Measurements from ENCODE around the gene P2RX7.

The P2RX7 gene

DNA sequence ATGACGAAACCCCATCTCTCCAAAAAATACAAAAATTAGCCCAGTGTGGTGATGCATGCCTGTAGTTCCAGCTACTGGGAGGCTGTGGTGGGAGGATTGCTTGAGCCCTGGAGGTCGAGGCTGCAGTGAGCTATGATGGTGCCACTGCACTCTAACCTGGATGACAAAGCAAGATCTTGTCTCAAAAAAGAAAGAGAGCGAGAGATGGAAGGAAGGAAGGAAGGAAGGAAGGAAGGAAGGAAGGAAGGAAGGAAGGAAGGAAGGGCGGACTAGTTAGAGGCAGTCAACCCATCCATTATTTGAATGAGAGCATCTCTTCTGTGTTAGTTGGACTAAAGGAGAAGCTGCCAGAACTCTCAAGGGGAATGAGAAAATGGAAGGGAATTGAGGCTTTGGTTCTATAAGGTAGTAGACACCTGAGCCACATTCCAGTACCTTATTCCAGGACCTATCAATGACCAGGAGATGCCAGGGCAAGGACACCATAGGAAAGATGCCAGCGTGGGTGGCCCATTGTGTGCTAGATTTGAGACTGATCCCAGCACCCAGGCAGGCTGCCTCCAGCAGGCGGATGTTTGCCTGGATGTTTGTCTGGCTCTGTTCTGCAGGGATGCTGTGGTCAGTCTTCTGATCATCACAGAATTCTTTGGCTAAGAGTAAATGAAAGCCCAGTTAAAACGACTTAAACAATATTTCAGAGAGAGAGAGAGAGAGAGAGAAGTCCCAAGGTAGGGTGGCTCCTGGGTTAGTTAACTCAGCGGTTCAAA is 11.5 kb upstream of the P2RX7 start:
- Mint-ChIP-seq H3K27ac (no peak overlapping the region), H3K27me3 (no peaks in the 10 kb centered on the region), H3K36me3 (no peaks in the 10 kb centered on the region), H3K4me1 (peaks cover 25% of the 10 kb centered on the region), H3K9me3 (no peaks in the 10 kb centered on the region), H3K4me3 (no peak overlapping the region)
- ATAC-seq: no peak

GRCh38 chr12:121121805-121122204 is 10.9 kb upstream of the P2RX7 start:
- ATAC-seq: no peak
- no peak overlapping the region for H3K27ac Mint-ChIP-seq
- no peaks in the 10 kb centered on the region for H3K9me3 Mint-ChIP-seq
- peaks cover 25% of the 10 kb centered on the region for H3K4me1 Mint-ChIP-seq
- no peaks in the 10 kb centered on the region for H3K36me3 Mint-ChIP-seq
- no peaks in the 10 kb centered on the region for H3K27me3 Mint-ChIP-seq
- H3K4me3 Mint-ChIP-seq: no peak overlapping the region

GRCh38 chr12:121123488-121123887 is 9.2 kb upstream of the P2RX7 start:
- peaks cover 42% of the 10 kb centered on the region for H3K4me1 Mint-ChIP-seq
- no peak overlapping the region for H3K4me3 Mint-ChIP-seq
- peak overlapping the region; percentile 4 for H3K27ac Mint-ChIP-seq
- no peaks in the 10 kb centered on the region for H3K9me3 Mint-ChIP-seq
- H3K27me3 Mint-ChIP-seq: no peaks in the 10 kb centered on the region
- H3K36me3 Mint-ChIP-seq: no peaks in the 10 kb centered on the region
- no peak for ATAC-seq

DNA sequence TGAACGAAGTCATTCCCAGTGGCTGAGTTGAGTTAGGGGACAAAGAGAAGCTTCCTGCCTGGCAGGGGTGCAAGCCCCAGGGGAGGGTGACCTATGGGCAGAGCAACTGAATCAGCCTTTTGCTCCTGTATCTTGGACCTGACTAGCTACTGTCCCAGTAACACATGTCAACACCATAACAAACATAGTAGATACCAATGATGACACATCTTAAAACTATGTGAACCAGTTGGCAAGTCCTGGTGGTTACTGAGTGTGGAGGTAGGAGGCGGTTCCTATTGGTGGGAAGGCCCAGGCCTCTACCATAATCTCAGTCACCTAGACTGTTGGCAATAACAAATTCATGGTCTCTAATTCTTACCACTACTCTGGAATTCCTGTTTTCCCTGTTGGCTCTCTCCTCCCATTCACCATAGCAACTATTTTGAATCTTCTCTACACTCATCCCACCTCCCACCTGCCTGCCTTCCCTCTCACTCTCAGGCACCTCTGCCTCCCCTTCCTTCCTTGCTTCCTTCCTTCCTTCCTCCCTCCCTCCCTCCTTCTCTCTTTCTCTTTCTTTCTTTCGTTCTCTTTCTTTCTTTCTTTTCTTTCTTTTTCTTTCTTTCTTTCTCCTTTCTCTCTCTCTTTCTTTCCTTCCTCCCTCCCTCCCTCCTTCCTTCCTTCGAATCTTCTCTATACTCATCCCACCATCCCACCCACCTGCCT is 8.1 kb upstream of the P2RX7 start:
- Mint-ChIP-seq H3K4me3 (no peak overlapping the region), H3K27ac (peak overlapping the region; percentile 66), H3K36me3 (no peaks in the 10 kb centered on the region), H3K27me3 (no peaks in the 10 kb centered on the region), H3K9me3 (peaks cover 4% of the 10 kb centered on the region), H3K4me1 (peaks cover 52% of the 10 kb centered on the region)
- peak; percentile 27 for ATAC-seq

DNA sequence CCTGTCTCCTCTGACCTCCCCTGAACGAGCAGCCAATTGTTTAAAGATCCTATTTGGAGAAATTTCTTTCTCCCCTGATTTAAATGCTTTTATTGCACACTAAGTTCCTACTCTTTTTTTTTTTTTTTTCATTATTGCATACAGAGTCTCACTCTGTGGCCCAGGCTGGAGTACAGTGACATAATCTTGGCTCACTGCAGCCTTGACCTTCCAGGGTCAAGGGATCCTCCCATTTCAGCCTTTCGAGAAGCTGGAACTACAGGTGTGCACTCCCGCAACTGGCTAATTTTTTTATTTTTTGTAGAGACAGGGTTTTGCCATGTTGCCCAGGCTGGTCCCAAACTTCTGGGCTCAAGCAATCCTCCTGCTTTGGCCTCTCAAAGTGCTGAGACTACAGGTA is 5.2 kb upstream of the P2RX7 start:
- no peak for ATAC-seq
- Mint-ChIP-seq H3K9me3 (peaks cover 5% of the 10 kb centered on the region), H3K4me1 (peaks cover 62% of the 10 kb centered on the region), H3K36me3 (no peaks in the 10 kb centered on the region), H3K4me3 (no peak overlapping the region), H3K27me3 (no peaks in the 10 kb centered on the region), H3K27ac (peak overlapping the region; percentile 89)

DNA sequence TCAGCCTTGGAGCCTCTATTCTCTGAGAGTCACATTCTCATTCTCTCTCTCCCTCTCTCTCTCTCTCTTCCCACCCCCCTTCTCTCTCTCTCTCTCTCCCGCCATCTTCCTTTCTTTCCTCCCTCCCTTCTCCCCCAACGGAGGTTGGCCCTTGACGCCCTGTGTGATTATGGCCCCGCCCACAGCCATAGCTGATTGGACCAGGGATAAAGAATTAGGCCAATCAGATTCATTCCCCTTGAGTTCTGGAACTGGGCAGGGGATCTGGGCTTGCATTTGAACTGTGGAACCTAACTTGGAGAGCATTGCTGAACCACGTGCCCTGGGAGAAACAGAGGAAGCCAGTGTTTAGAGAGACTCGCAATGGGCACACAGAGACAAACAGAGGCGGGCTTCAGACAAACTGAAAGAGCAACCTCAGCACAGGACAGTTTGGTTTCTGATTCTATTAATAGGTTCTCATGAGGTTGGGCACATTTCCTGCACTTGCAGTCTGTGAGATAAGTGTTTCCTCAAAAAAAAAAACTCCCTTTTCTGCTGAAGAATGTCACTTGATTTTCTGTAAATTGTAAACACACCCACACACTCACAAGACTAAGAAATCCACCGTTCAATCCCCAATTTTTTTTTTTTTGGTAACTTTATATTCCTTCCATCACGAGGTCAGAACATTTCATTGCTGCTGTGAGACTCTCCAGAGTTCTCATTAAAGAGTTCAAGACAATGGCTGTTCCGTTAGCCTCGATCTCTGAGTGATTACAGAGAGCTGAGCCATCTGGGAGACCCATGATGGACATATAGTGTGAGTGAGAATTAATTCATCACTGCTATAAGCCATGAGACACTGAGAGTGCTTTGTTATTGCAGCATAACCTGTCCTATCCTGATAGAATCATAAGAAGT is 3.5 kb upstream of the P2RX7 start:
- peak overlapping the region; percentile 38 for H3K4me3 Mint-ChIP-seq
- H3K4me1 Mint-ChIP-seq: peaks cover 78% of the 10 kb centered on the region
- H3K9me3 Mint-ChIP-seq: peaks cover 5% of the 10 kb centered on the region
- ATAC-seq: peak; percentile 89
- peak overlapping the region; percentile 89 for H3K27ac Mint-ChIP-seq
- no peaks in the 10 kb centered on the region for H3K27me3 Mint-ChIP-seq
- H3K36me3 Mint-ChIP-seq: no peaks in the 10 kb centered on the region

DNA sequence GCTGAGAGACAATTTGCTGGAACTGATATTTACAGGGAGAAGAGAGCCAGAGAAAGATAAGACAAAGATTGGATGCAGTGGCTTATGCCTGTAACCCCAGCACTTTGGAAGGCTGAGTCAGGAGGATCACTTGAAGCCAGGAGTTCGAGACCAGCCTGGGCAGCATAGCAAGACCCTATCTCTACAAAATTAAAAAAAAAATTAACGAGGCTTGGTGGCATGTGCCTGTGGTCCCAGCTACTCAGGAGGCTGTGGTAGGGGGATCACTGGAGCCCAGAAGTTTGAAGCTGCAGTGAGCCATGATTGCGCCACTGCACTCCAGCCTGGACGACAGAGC is 2.9 kb upstream of the P2RX7 start:
- ATAC-seq: no peak
- Mint-ChIP-seq H3K36me3 (no peaks in the 10 kb centered on the region), H3K27ac (peak overlapping the region; percentile 89), H3K27me3 (no peaks in the 10 kb centered on the region), H3K4me3 (peak overlapping the region; percentile 38), H3K4me1 (peaks cover 80% of the 10 kb centered on the region), H3K9me3 (peaks cover 5% of the 10 kb centered on the region)

DNA sequence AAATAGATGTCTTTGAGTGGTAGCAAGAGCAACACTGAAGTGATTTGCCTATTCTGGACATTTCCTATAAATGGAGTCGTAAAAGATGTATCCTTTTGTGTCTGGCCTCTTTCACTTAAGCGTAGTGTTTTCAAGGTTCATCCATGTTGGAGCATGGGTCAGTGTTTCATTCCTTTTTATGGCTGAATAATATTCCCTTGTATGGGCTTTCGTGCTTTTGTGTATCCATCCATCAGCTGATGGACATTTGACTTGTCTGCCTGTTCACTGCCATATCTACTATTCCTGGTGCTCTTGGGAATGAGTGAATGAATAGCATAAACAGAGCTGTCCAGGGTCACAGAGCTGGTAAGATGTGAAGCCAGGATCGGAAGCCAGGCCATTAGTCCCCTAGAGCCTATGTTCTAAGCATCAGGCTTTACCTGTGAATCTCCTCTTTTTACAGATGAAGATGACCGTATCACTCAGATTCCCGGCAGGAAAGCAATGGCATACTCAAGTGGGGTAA is 1.8 kb upstream of the P2RX7 start:
- no peak for ATAC-seq
- H3K4me1 Mint-ChIP-seq: peaks cover 74% of the 10 kb centered on the region
- H3K9me3 Mint-ChIP-seq: peaks cover 5% of the 10 kb centered on the region
- H3K4me3 Mint-ChIP-seq: no peak overlapping the region
- no peaks in the 10 kb centered on the region for H3K36me3 Mint-ChIP-seq
- H3K27ac Mint-ChIP-seq: peak overlapping the region; percentile 89
- no peaks in the 10 kb centered on the region for H3K27me3 Mint-ChIP-seq

- Mint-ChIP-seq H3K9me3 (peaks cover 5% of the 10 kb centered on the region), H3K27me3 (no peaks in the 10 kb centered on the region), H3K4me3 (no peak overlapping the region), H3K36me3 (no peaks in the 10 kb centered on the region), H3K4me1 (peaks cover 73% of the 10 kb centered on the region), H3K27ac (peak overlapping the region; percentile 89)
- ATAC-seq: no peak
Measured at GRCh38 chr12:121131941-121132341, 735 bp upstream of the P2RX7 start.

DNA sequence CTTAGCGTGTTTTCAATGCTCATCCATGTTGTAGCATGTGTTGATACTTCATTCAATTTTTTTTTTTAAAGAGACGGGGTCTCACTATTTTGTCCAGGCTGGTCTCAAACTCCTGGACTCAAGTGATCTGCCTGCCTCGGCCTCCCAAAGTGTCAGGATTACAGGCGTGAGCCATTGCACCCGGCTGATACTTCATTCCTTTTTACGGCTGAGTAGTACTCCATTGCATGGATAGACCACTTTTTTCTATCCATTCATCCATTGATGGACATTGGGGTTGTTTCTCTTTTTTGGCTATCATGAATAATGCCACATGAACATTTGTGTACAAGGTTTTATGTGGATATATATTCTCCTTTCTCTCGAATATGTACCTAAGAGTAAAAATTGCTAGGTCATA is 1.2 kb downstream of the P2RX7 start:
- H3K27ac Mint-ChIP-seq: peak overlapping the region; percentile 89
- peaks cover 54% of the 10 kb centered on the region for H3K4me1 Mint-ChIP-seq
- H3K9me3 Mint-ChIP-seq: peaks cover 4% of the 10 kb centered on the region
- no peak for ATAC-seq
- H3K4me3 Mint-ChIP-seq: peak overlapping the region; percentile 20
- no peaks in the 10 kb centered on the region for H3K36me3 Mint-ChIP-seq
- H3K27me3 Mint-ChIP-seq: no peaks in the 10 kb centered on the region

DNA sequence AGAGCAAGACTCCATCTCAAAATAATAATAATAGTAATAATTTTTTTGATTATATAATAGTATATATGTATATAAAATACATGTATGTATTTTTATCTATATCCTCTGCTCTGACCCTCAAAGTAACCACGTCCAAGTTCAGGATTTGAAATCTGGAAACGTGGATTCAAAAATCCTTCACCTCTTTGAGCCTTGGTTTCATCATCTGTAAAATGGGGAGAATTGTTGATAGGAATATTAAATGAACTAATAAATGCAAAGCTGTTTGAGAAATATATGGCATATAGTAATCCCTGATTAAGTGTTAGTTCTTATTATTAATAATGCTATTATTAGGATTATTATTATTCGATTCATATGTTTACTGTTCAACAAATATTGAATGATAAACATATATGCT is 2.6 kb downstream of the P2RX7 start:
- H3K9me3 Mint-ChIP-seq: no peaks in the 10 kb centered on the region
- no peak overlapping the region for H3K27ac Mint-ChIP-seq
- peaks cover 39% of the 10 kb centered on the region for H3K4me1 Mint-ChIP-seq
- no peak overlapping the region for H3K4me3 Mint-ChIP-seq
- H3K27me3 Mint-ChIP-seq: no peaks in the 10 kb centered on the region
- ATAC-seq: no peak
- H3K36me3 Mint-ChIP-seq: no peaks in the 10 kb centered on the region

DNA sequence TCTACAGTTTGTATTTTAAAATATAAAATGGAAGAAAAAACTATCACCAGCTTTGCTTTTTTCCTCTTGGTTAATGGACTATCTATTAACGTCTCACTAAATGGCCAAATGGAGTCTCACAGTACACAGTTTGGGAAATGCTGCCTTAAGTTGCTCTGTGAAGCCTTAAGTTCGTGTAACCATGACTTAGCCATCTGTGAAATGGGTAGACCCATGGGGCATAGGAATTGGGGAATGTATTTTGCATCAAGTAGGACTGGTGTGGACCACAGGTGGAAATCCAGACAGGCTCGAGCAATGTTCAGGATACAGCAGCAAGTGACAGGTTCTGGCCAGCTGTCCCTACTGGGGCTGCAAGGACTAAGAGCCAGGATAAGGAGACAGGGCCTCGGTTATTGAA is 4.8 kb downstream of the P2RX7 start:
- H3K27me3 Mint-ChIP-seq: no peaks in the 10 kb centered on the region
- no peak for ATAC-seq
- no peaks in the 10 kb centered on the region for H3K36me3 Mint-ChIP-seq
- H3K9me3 Mint-ChIP-seq: no peaks in the 10 kb centered on the region
- peaks cover 22% of the 10 kb centered on the region for H3K4me1 Mint-ChIP-seq
- no peak overlapping the region for H3K27ac Mint-ChIP-seq
- H3K4me3 Mint-ChIP-seq: no peak overlapping the region

GRCh38 chr12:121138284-121138683 is 5.6 kb downstream of the P2RX7 start:
- no peak overlapping the region for H3K4me3 Mint-ChIP-seq
- H3K4me1 Mint-ChIP-seq: peaks cover 15% of the 10 kb centered on the region
- no peaks in the 10 kb centered on the region for H3K27me3 Mint-ChIP-seq
- H3K27ac Mint-ChIP-seq: no peak overlapping the region
- no peaks in the 10 kb centered on the region for H3K9me3 Mint-ChIP-seq
- ATAC-seq: no peak
- no peaks in the 10 kb centered on the region for H3K36me3 Mint-ChIP-seq

- ATAC-seq: no peak
- H3K27ac Mint-ChIP-seq: no peak overlapping the region
- no peaks in the 10 kb centered on the region for H3K36me3 Mint-ChIP-seq
- no peaks in the 10 kb centered on the region for H3K27me3 Mint-ChIP-seq
- H3K4me3 Mint-ChIP-seq: no peak overlapping the region
- no peaks in the 10 kb centered on the region for H3K9me3 Mint-ChIP-seq
- H3K4me1 Mint-ChIP-seq: peaks cover 12% of the 10 kb centered on the region
Measured at GRCh38 chr12:121139286-121139685, 6.6 kb downstream of the P2RX7 start.
